ENCODE data around the gene LHFPL6. TPM values are rescaled to one million over a fixed set of nuclear protein-coding genes. Genes with fewer than 3 reads are reported as not detected.

The LHFPL6 gene
- total RNA-seq, 1 experiment from 2014 or later, result 12.7 TPM

GRCh38 chr13:39512687-39513086 is 90.3 kb downstream of the LHFPL6 start:
- no peak for DNase-seq (ENCODE audit: low read depth)

DNA sequence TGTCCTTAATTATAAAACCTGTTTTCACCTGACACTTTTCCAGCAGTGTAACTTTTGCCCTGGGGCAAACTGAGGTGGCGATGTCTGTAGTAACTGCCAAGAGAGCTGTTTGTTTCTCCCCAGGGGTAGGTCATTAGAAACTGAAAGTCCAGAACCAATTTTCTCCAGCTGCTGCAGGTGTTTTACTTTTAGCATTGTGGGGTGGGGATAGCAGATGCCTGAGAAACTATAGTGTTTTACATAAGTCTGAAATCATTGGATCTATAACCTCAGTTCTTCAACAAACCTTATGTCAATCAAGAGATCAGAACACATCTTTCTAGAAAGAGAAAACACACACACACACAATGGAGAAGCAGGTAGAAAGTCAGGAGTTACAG is 92.7 kb downstream of the LHFPL6 start:
- DNase-seq (ENCODE audit: low read depth), result no peak

- no peak for DNase-seq (ENCODE audit: low read depth)
Observed at GRCh38 chr13:39509616-39510315, 93.2 kb downstream of the LHFPL6 start.

DNA sequence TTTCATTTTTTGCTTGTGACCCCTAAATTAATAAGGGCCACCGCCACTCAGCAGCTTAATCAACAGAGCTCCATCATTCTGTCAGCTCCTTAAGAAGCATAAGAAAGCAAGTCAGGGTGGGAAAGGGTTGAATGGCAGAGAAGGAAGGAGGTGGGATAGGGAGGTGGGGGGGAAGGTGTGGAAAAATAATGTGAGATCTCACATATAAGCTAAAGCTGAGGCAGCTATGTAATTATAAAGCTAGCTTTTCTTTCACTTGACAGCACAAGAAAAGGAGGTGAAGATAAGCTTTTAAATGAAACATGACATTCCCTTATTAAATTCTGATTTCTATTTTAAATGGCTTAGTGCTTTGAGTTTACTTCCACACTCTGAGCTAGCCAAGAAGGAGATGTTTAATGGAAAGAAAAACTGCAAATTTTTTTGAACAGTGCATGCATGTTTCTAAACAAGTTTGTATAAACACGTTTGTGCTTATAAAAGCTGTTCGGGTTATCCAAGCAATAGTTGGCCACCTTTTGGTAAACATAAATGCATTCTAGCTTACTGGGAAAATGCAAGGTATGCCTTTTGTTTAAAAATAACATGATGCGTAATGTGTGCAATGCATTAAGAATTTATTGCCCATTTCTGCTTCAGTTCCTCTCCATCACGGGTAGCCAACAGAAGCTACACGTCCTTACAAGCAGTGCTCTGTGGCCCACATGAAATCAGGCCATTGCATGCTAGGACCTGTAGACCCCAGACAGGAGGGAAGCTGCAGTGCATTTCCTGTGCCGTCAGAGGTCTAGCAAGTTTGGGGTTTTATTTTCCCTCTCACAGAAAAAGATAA is 96.2 kb downstream of the LHFPL6 start:
- no peak for DNase-seq (ENCODE audit: low read depth)

GRCh38 chr13:39505151-39505550 is 97.8 kb downstream of the LHFPL6 start:
- DNase-seq (ENCODE audit: low read depth), result no peak

DNA sequence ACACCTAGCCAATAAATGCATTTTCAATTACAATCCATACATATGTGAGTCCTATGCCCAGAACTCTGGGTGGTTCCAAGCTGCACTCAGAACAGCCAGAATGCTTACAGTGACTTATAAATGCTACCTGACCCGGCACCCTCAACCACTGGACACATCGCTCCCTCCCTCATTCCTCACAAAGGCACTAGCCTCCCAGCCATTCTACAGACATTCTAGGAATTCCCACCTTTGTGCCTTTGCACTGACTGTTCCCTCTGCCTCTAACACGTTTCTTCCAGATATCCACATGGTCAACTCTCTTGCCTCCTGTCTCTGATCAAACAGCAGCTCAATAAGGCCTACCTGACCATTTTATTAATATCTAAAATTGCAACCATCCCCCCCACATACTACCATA is 99.9 kb downstream of the LHFPL6 start:
- no peak for DNase-seq (ENCODE audit: low read depth)

- peak; percentile 16 for DNase-seq (ENCODE audit: low read depth)
Observed at GRCh38 chr13:39501702-39502324, 101.2 kb downstream of the LHFPL6 start.

DNA sequence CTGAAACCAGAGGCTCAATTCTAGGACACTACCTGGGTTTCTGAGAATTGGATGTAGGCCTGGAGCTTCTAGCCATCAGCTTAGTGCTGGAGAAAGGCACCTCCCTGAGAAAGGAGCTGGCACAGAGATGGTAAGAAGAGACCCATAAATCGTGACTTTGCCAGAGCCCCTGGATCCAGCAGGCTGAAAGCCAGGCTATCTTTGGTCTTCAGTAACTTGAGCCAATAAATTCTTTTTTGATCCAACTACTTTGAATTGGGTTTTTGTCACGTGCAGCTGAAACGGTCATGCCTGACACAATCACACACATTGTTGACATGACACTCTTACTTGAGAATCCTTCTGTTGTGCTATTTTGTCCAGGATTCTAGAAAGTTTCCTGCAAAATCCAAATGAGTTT is 103.4 kb downstream of the LHFPL6 start:
- no peak for DNase-seq (ENCODE audit: low read depth)

- DNase-seq (ENCODE audit: low read depth), result no peak
Observed at GRCh38 chr13:39498471-39499114, 104.4 kb downstream of the LHFPL6 start.

- DNase-seq (ENCODE audit: low read depth), result no peak
Observed at GRCh38 chr13:39496506-39496905, 106.5 kb downstream of the LHFPL6 start.

DNA sequence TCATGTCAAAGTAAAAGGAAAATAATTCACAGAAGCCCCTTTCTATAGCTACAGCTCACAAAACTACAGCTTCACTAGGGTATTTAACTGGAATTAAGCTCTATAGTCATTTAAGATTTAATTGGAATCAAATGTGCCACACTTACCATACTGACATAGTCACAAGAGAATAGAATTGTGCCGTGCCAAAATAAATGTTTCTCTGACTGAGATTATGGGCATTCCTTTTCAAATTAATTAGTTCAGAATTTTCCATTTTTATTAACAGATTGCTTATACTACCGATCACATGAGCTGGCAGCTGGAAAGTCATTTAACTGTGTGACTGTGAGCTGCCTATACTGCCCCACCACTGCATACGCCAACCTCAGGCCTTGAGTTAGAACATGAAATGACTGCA is 108.4 kb downstream of the LHFPL6 start:
- no peak for DNase-seq (ENCODE audit: low read depth)

DNA sequence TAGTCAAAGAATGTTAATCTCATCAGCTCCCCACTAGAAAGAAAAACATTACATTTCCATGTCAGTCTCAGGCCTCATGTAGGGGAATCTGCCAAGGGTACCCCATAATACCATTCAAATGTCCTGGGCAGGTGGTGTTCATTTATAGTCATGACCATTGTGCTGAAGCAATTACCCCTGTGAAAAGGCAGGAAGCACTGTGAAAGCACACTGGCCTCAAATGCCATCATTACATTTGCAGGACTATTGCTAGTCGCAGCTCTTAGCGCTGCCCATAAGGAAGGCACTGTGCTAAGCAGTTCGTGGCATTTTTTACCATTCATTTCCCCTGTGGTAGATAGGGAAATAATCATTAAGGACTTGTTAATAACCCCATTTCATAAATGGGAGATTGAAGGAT is 109.0 kb downstream of the LHFPL6 start:
- DNase-seq (ENCODE audit: low read depth), result no peak

GRCh38 chr13:39490136-39490535 is 112.9 kb downstream of the LHFPL6 start:
- DNase-seq (ENCODE audit: low read depth), result no peak

GRCh38 chr13:39486758-39487157 is 116.2 kb downstream of the LHFPL6 start:
- no peak for DNase-seq (ENCODE audit: low read depth)

- no peak for DNase-seq (ENCODE audit: low read depth)
Observed at GRCh38 chr13:39485314-39485700, 117.7 kb downstream of the LHFPL6 start.

DNA sequence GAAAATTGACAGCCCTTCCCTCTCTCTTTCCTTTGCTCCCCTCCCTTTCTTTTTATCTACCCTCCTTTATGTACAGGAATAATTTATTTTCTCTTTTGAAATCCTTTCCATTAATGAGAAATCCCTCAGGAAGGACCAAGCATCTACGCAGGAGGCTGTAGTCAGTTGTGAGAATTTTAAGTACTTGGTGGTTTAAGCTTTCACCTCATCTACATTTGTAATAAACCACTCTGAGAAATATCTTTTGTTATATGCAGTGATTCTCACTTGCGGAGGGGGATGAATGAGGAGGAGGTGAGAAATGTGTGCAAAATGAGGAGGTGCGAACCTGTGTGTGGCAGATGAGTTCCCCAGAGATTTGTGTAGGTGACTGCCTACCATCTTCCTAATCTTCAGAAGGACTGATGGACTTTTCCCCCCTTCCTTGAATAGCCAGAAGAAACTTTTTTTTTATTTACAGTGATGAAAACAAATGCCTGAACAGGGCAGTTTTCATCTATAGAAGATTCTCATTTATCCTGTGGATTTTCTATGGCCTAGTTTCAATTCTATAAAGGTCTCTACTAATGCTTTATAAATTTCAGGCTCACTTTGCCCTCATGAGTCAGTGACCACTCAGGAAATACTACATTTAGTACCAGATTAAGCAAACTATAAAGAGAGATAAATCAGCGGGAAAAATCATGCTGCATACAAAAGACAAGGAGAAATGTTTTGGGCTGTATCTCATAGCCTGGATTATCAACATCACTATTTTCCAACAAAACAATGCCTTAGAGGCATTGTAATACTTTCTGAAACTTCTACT is 118.3 kb downstream of the LHFPL6 start:
- DNase-seq (ENCODE audit: low read depth), result peak; percentile 41

DNA sequence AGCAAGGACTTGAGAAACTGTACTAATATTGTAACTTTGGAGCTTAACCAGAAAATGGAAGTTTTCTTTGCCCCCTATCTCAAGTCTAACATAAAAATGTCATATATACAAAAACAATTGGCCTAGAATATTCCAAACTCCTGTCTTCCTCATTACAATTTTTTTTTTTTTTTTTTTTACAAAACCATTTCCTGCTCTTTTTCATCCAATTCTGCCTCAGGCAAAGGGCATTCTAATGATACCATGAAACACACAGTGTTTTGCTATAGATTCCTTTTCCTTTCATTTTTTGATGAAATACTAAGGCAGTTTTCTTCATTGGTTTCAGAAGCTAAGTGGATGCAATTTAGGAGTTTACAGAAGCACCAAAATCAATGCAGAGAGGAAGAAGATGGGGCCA is 119.7 kb downstream of the LHFPL6 start:
- no peak for DNase-seq (ENCODE audit: low read depth)

GRCh38 chr13:39481491-39481890 is 121.5 kb downstream of the LHFPL6 start:
- no peak for DNase-seq (ENCODE audit: low read depth)

DNA sequence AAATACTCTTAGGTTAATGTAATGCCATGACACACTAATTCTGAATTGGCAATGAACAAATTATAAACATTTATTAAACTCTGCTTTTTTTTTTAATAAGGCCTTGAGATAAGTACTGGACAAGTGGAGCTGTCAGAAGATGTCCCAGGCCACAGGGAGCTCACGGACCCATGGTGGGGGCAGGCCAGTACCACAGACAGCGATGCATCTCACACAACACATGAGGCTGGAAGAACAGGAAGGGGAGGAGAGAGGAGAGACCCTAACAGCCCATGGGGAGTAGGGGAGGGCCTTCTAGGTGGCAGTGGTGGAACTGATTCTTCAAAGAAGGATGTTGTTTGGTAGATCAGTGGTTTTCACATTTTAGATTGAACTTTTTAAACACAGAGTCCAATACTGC is 128.4 kb downstream of the LHFPL6 start:
- DNase-seq (ENCODE audit: low read depth), result no peak

GRCh38 chr13:39469676-39470075 is 133.3 kb downstream of the LHFPL6 start:
- no peak for DNase-seq (ENCODE audit: low read depth)

GRCh38 chr13:39468306-39468705 is 134.7 kb downstream of the LHFPL6 start:
- DNase-seq (ENCODE audit: low read depth), result no peak

DNA sequence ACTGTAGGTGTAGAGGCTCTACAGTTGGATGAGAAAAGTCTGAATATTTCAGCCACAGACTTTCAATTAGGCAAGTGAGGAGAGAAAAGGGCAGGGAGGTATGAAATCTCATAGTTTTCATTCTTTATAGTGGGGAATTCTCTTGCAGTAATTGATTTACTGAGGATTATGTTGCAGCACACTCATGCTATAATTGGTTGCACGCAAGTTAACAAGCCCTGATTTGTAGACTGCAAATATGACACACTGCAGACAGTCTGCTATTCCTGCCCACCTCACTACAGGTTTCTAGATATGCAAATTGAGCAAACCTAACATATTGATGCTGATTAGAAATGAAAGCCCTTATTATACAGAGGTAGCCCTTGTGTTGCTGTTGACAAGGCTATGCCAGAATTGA is 139.4 kb downstream of the LHFPL6 start:
- DNase-seq (ENCODE audit: low read depth), result no peak

Measured in Daoy (cell line).